ENCODE measurements around the gene MAP2K3. TPM values are rescaled to one million over a fixed set of nuclear protein-coding genes. Genes with fewer than 3 reads are reported as not detected.
"Not testable (repeated sequence)": the region's sequence is repeated elsewhere in the genome, so short reads cannot be mapped to it uniquely, and the experiment has no call there.

MAP2K3 gene
- total and polyA plus RNA-seq, 2 experiments from 2014 or later, result 42.6 to 119 TPM

GRCh38 chr17:21318439-21318838, 33.9 kb downstream of the MAP2K3 start:
- no peaks in the 10 kb centered on the region for H3K9me2 ChIP-seq (ENCODE audit: insufficient read depth)
- H3K79me2 ChIP-seq (ENCODE audit: insufficient read depth), result no peaks in the 10 kb centered on the region
- H3K9me3 ChIP-seq (ENCODE audit: low read depth), result no peaks in the 10 kb centered on the region
- 0 out of 2 replicates have a peak, but pooled peaks cover 10% of the 10 kb centered on the region for H3F3A ChIP-seq (ENCODE audit: insufficient read depth)
- no peak overlapping the region for H3K4me3 ChIP-seq
- in situ Hi-C loops (cut with MboI), result loop anchor here (10.0 to 25.0 kb wide), 2 partner anchors 136 to 444 kb away; no protein-coding TSS in a partner anchor
- peaks cover 4% of the 10 kb centered on the region; the same call in 1 of the 2 replicates for H3K36me3 ChIP-seq (ENCODE audit: low read depth)
- H4K20me1 ChIP-seq (ENCODE audit: insufficient read depth), result no peaks in the 10 kb centered on the region
- H2AFZ ChIP-seq, result no peak overlapping the region
- no peak overlapping the region for H3K4me2 ChIP-seq (ENCODE audit: unreplicated experiment)
- no peaks in the 10 kb centered on the region for H3K27me3 ChIP-seq (replicated peaks; ENCODE audit: insufficient read depth)
- H3K27ac ChIP-seq, result no peak overlapping the region
- DNase-seq, result no peak
- no peak overlapping the region for H3K9ac ChIP-seq
- 66 to 68% methylated on average over 17 of the region's 17 CpGs for WGBS, 2 experiments (ENCODE audit: low coverage in 1 of 2, low lambda C conversion rate in 2 of 2, missing lambda C conversion rate in 2 of 2)
- TF ChIP-seq EZH2 (IDR thresholded peaks at IDR 0.05; ENCODE audit: insufficient read depth, poor library complexity, severe bottlenecking) (no peak), EZH2phosphoT487 (IDR thresholded peaks at IDR 0.05; ENCODE audit: insufficient read depth, low read depth) (no peak)
- H3K4me1 ChIP-seq (ENCODE audit: insufficient read depth), result no peaks in the 10 kb centered on the region

GRCh38 chr17:21318856-21319255, 34.3 kb downstream of the MAP2K3 start:
- 0 out of 2 replicates have a peak, but pooled peaks cover 10% of the 10 kb centered on the region for H3F3A ChIP-seq (ENCODE audit: insufficient read depth)
- H2AFZ ChIP-seq; DNase-seq; H3K27ac ChIP-seq; H4K20me1 ChIP-seq (ENCODE audit: insufficient read depth); H3K9ac ChIP-seq; H3K9me2 ChIP-seq (ENCODE audit: insufficient read depth); H3K9me3 ChIP-seq (ENCODE audit: low read depth); H3K4me1 ChIP-seq (ENCODE audit: insufficient read depth); H3K4me3 ChIP-seq; H3K4me2 ChIP-seq (ENCODE audit: unreplicated experiment); H3K27me3 ChIP-seq (replicated peaks; ENCODE audit: insufficient read depth); H3K79me2 ChIP-seq (ENCODE audit: insufficient read depth); H3K36me3 ChIP-seq (ENCODE audit: low read depth): not testable (repeated sequence)
- in situ Hi-C loops (cut with MboI), result loop anchor here (10.0 to 25.0 kb wide), 2 partner anchors 136 to 443 kb away; no protein-coding TSS in a partner anchor
- WGBS, 2 experiments (ENCODE audit: low coverage in 1 of 2, low lambda C conversion rate in 2 of 2, missing lambda C conversion rate in 2 of 2), result 80 to 85% methylated on average over 7 of the region's 7 CpGs

- not testable (repeated sequence) for H3K27me3 ChIP-seq (replicated peaks; ENCODE audit: insufficient read depth); H4K20me1 ChIP-seq (ENCODE audit: insufficient read depth); H3K9me3 ChIP-seq (ENCODE audit: low read depth); H3K79me2 ChIP-seq (ENCODE audit: insufficient read depth); H2AFZ ChIP-seq; H3K4me2 ChIP-seq (ENCODE audit: unreplicated experiment); H3K4me1 ChIP-seq (ENCODE audit: insufficient read depth); H3K9ac ChIP-seq; H3K27ac ChIP-seq; H3K4me3 ChIP-seq; H3K36me3 ChIP-seq (ENCODE audit: low read depth); H3K9me2 ChIP-seq (ENCODE audit: insufficient read depth); DNase-seq
- in situ Hi-C loops (cut with MboI), result loop anchor here (10.0 to 25.0 kb wide), 2 partner anchors 136 to 443 kb away; no protein-coding TSS in a partner anchor
- WGBS, 2 experiments (ENCODE audit: low coverage in 1 of 2, low lambda C conversion rate in 2 of 2, missing lambda C conversion rate in 2 of 2), result 87 to 91% methylated on average over 4 of the region's 4 CpGs
- 0 out of 2 replicates have a peak, but pooled peaks cover 10% of the 10 kb centered on the region for H3F3A ChIP-seq (ENCODE audit: insufficient read depth)
Observed at GRCh38 chr17:21319256-21319655, 34.7 kb downstream of the MAP2K3 start.

- H3K9ac ChIP-seq; H3F3A ChIP-seq (ENCODE audit: insufficient read depth); H3K79me2 ChIP-seq (ENCODE audit: insufficient read depth); H3K4me2 ChIP-seq (ENCODE audit: unreplicated experiment); H4K20me1 ChIP-seq (ENCODE audit: insufficient read depth); DNase-seq; H3K4me1 ChIP-seq (ENCODE audit: insufficient read depth); H3K36me3 ChIP-seq (ENCODE audit: low read depth); H3K27me3 ChIP-seq (replicated peaks; ENCODE audit: insufficient read depth); H2AFZ ChIP-seq; H3K9me3 ChIP-seq (ENCODE audit: low read depth); H3K9me2 ChIP-seq (ENCODE audit: insufficient read depth); H3K27ac ChIP-seq; H3K4me3 ChIP-seq: not testable (repeated sequence)
- in situ Hi-C loops (cut with MboI), result loop anchor here (10.0 to 25.0 kb wide), 2 partner anchors 135 to 442 kb away; no protein-coding TSS in a partner anchor
- WGBS, 2 experiments (ENCODE audit: low coverage in 1 of 2, low lambda C conversion rate in 2 of 2, missing lambda C conversion rate in 2 of 2), result 53 to 68% methylated on average over 11 of the region's 11 CpGs
Observed at GRCh38 chr17:21319686-21320375, 35.3 kb downstream of the MAP2K3 start.

GRCh38 chr17:21320430-21320829, 35.9 kb downstream of the MAP2K3 start:
- H3K4me1 ChIP-seq (ENCODE audit: insufficient read depth); DNase-seq; H4K20me1 ChIP-seq (ENCODE audit: insufficient read depth); H3K4me2 ChIP-seq (ENCODE audit: unreplicated experiment); H3K4me3 ChIP-seq; H3F3A ChIP-seq (ENCODE audit: insufficient read depth); H2AFZ ChIP-seq; H3K9me3 ChIP-seq (ENCODE audit: low read depth); H3K27me3 ChIP-seq (replicated peaks; ENCODE audit: insufficient read depth); H3K9ac ChIP-seq; H3K9me2 ChIP-seq (ENCODE audit: insufficient read depth); H3K79me2 ChIP-seq (ENCODE audit: insufficient read depth); H3K27ac ChIP-seq; H3K36me3 ChIP-seq (ENCODE audit: low read depth): not testable (repeated sequence)
- in situ Hi-C loops (cut with MboI), result loop anchor here (25.0 kb wide), 1 partner anchor 442 kb away; no protein-coding TSS in a partner anchor
- WGBS, 2 experiments (ENCODE audit: low coverage in 1 of 2, low lambda C conversion rate in 2 of 2, missing lambda C conversion rate in 2 of 2), result 51 to 65% methylated on average over 4 of the region's 4 CpGs

- H4K20me1 ChIP-seq (ENCODE audit: insufficient read depth); H3K79me2 ChIP-seq (ENCODE audit: insufficient read depth); H2AFZ ChIP-seq; H3K4me3 ChIP-seq; H3K9me3 ChIP-seq (ENCODE audit: low read depth); H3K36me3 ChIP-seq (ENCODE audit: low read depth); H3K4me2 ChIP-seq (ENCODE audit: unreplicated experiment); H3K9ac ChIP-seq; H3K4me1 ChIP-seq (ENCODE audit: insufficient read depth); DNase-seq; H3F3A ChIP-seq (ENCODE audit: insufficient read depth); H3K27me3 ChIP-seq (replicated peaks; ENCODE audit: insufficient read depth); H3K27ac ChIP-seq; H3K9me2 ChIP-seq (ENCODE audit: insufficient read depth): not testable (repeated sequence)
- in situ Hi-C loops (cut with MboI), result loop anchor here (25.0 kb wide), 1 partner anchor 441 kb away; no protein-coding TSS in a partner anchor
- WGBS, 2 experiments (ENCODE audit: low coverage in 1 of 2, low lambda C conversion rate in 2 of 2, missing lambda C conversion rate in 2 of 2), result 64 to 70% methylated on average over 9 of the region's 9 CpGs
Observed at GRCh38 chr17:21321061-21321460, 36.5 kb downstream of the MAP2K3 start.

- H4K20me1 ChIP-seq (ENCODE audit: insufficient read depth); H3K27ac ChIP-seq; H3K4me1 ChIP-seq (ENCODE audit: insufficient read depth); H3K9ac ChIP-seq; H3K4me2 ChIP-seq (ENCODE audit: unreplicated experiment); H3K4me3 ChIP-seq; H3K9me2 ChIP-seq (ENCODE audit: insufficient read depth); H3K27me3 ChIP-seq (replicated peaks; ENCODE audit: insufficient read depth); H2AFZ ChIP-seq; H3F3A ChIP-seq (ENCODE audit: insufficient read depth); DNase-seq; H3K36me3 ChIP-seq (ENCODE audit: low read depth); H3K79me2 ChIP-seq (ENCODE audit: insufficient read depth); H3K9me3 ChIP-seq (ENCODE audit: low read depth): not testable (repeated sequence)
- 70 to 75% methylated on average over 7 to 9 of the region's 9 CpGs for WGBS, 2 experiments (ENCODE audit: low coverage in 1 of 2, low lambda C conversion rate in 2 of 2, missing lambda C conversion rate in 2 of 2)
- in situ Hi-C loops (cut with MboI), result loop anchor here (25.0 kb wide), 1 partner anchor 441 kb away; no protein-coding TSS in a partner anchor
Observed at GRCh38 chr17:21321744-21322191, 37.3 kb downstream of the MAP2K3 start.

Measured in GM23248 (cell line).